Measurements from ENCODE around the gene WDR19.

DNA sequence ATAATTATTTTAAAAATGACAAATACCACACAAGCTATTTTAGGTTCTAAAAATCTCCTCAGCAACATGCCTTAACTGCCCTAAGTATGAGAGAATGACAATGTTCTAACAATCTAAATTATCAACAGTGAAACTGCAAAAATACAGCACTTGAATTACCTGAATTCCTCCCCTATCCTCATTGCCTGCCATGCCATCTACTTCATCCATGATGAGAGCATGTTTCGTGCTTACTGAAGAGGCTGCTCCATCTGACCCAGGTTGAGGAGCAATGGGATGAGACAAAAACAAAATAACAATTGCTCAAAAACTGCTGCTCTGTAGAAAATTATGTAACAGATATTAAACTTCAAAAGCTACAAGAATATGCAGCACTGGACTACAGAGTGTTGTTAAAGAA is 120.6 kb downstream of the WDR19 start:
- TF ChIP-seq CTCF (IDR thresholded peaks at IDR 0.05; ENCODE audit: low read length) (no peak), EZH2 (IDR thresholded peaks at IDR 0.05; ENCODE audit: borderline replicate concordance, low read length) (no peak)
